ENCODE data around the gene TMEM62.

The TMEM62 gene

DNA sequence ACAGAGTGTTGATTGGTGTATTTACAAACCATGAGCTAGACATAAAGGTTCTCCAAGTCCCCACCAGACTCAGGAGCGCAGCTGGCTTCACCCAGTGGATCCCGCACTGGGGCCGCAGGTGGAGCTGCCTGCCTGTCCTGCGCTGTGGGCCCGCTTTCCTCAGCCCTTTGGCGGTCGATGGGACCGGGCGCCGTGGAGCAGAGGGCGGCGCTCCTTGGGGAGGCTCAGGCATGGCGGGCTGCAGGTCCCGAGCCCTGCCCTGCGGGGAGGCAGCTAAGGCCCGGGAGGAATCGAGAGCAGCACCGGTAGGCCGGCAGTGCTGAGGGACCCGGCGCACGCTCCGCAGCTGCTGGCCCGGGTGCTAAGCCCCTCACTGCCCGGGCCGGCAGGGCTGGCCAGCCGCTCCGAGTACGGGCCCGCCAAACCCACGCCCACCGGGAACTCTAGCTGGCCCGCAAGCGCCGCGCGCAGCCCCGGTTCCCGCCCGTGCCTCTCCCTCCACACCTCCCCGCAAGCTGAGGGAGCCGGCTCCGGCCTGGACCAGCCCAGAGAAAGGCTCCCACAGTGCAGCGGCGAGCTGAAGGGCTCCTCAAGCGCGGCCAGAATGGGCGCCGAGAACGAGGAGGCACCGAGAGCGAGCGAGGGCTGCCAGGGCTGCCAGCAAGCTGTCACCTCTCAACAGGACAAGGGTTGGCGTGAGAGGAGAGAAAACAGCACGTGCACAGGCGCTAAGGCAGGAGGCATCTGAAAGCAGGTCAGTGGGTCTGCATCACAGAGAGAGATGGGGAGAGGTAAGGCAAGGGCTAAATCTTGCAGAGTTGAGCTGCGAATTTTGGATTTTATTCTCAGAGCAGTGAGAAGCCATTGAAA, 93.3 kb downstream of the TMEM62 start:
- DNase-seq (ENCODE audit: low read depth): no peak
- TF ChIP-seq POLR2A (IDR thresholded peaks at IDR 0.05; ENCODE audit: extremely low read depth, insufficient read length): no peak
- TF ChIP-seq, protein P1, sequence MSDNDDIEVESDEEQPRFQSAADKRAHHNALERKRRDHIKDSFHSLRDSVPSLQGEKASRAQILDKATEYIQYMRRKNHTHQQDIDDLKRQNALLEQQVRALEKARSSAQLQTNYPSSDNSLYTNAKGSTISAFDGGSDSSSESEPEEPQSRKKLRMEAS (IDR thresholded peaks at IDR 0.05; ENCODE audit: low read depth, low read length): no peak
- TF ChIP-seq MYC (IDR thresholded peaks at IDR 0.05; ENCODE audit: low read depth, low read length): no peak
- TF ChIP-seq, protein P2, sequence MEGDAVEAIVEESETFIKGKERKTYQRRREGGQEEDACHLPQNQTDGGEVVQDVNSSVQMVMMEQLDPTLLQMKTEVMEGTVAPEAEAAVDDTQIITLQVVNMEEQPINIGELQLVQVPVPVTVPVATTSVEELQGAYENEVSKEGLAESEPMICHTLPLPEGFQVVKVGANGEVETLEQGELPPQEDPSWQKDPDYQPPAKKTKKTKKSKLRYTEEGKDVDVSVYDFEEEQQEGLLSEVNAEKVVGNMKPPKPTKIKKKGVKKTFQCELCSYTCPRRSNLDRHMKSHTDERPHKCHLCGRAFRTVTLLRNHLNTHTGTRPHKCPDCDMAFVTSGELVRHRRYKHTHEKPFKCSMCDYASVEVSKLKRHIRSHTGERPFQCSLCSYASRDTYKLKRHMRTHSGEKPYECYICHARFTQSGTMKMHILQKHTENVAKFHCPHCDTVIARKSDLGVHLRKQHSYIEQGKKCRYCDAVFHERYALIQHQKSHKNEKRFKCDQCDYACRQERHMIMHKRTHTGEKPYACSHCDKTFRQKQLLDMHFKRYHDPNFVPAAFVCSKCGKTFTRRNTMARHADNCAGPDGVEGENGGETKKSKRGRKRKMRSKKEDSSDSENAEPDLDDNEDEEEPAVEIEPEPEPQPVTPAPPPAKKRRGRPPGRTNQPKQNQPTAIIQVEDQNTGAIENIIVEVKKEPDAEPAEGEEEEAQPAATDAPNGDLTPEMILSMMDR (IDR thresholded peaks at IDR 0.05; ENCODE audit: low read depth, low read length): no peak
- no peak overlapping the region for H3K4me3 ChIP-seq (ENCODE audit: low read depth, low read length)

DNA sequence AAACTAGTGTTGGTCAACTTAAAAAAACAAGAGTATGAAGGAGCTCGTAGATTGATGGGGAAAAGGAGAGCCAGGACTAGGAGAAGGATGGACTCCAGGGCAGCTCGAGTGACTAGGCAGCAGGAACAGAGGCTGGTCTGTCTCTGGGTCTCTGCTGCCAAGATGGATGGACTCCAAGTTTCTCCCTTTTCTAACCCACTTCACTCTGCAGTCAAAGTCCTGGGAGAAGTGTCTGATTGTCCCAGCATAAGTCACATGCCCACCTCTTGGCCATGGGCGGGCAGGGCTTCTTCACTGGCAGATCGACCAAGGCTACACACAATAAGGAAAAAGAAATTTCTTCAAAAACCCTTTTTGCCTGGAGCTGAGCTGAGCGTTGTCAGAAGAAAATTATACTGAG, 96.6 kb downstream of the TMEM62 start:
- DNase-seq (ENCODE audit: low read depth): no peak
- no peak for TF ChIP-seq POLR2A (IDR thresholded peaks at IDR 0.05; ENCODE audit: extremely low read depth, insufficient read length)
- TF ChIP-seq, protein P1 (IDR thresholded peaks at IDR 0.05; ENCODE audit: low read depth, low read length): no peak
- TF ChIP-seq MYC (IDR thresholded peaks at IDR 0.05; ENCODE audit: low read depth, low read length): no peak
- TF ChIP-seq, protein P2 (IDR thresholded peaks at IDR 0.05; ENCODE audit: low read depth, low read length): no peak
- no peak overlapping the region for H3K4me3 ChIP-seq (ENCODE audit: low read depth, low read length)

DNA sequence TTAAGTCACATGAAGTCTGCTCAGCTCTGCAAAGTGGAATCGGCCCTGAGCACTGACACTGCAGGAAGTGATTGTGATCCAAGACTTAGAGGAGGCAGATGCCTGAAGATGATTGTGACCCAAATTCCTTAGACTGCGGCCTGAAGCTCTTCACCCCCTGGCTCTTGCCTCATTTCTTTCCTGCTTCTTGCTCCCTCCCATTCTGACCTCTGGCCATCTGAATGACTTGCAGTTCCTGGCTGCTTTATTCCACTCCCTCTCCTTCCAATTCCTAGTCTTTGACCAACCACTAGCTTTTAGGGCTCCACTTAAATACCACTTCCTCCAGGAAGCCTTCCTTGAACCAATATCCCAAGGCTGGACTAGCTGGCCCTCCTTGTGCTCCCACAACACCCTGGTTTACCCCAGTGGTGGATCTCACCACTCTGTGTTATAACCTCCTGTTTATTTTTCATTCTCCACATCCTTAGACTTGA, 97.3 kb downstream of the TMEM62 start:
- no peak overlapping the region for H3K4me3 ChIP-seq (ENCODE audit: low read depth, low read length)
- DNase-seq (ENCODE audit: low read depth): no peak
- TF ChIP-seq, protein P1 (IDR thresholded peaks at IDR 0.05; ENCODE audit: low read depth, low read length): no peak
- TF ChIP-seq, protein P2 (IDR thresholded peaks at IDR 0.05; ENCODE audit: low read depth, low read length): no peak
- no peak for TF ChIP-seq MYC (IDR thresholded peaks at IDR 0.05; ENCODE audit: low read depth, low read length)
- no peak for TF ChIP-seq POLR2A (IDR thresholded peaks at IDR 0.05; ENCODE audit: extremely low read depth, insufficient read length)

DNA sequence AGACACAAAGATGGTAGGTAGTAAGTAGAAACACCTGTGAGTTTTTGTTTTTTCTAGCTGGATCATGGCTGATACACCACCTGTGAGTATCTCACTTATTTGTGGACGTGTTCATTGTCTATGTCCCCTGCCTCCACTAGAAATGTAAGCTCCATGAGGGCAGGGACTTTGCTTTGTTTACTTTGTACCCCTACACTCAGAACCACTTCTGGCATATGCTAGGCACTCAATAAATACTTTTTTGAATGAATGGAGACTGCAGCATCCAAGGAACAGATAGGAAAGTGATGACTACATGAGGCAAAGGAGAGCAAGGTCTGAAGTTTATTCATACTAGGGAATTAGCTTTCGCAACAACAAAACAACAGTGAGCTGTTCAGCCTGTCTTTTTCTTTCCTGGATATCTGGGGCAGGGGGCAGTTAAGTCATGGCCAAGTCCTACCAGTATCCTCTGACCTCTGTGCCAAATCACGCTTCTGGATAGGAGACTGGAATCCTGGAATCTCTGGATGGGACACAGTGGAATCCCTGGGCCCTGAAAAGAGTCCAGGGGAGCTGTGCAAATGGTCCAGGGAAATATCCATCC, 99.0 kb downstream of the TMEM62 start:
- DNase-seq (ENCODE audit: low read depth): no peak
- no peak overlapping the region for H3K4me3 ChIP-seq (ENCODE audit: low read depth, low read length)
- TF ChIP-seq, protein P1 (IDR thresholded peaks at IDR 0.05; ENCODE audit: low read depth, low read length): no peak
- no peak for TF ChIP-seq POLR2A (IDR thresholded peaks at IDR 0.05; ENCODE audit: extremely low read depth, insufficient read length)
- TF ChIP-seq MYC (IDR thresholded peaks at IDR 0.05; ENCODE audit: low read depth, low read length): no peak
- TF ChIP-seq, protein P2 (IDR thresholded peaks at IDR 0.05; ENCODE audit: low read depth, low read length): no peak

Measured in NB4 (cell line).